ENCODE results near the gene NKIRAS2. TPM values are rescaled to one million over a fixed set of nuclear protein-coding genes. Genes with fewer than 3 reads are reported as not detected.
A peak's percentile ranks its signal among the peaks of the same experiment; 100 is the strongest.

The NKIRAS2 gene
- total and polyA plus RNA-seq, 2 of the 13 experiments (the other 11 are each of a cell fraction or from before 2014, with no cell fraction given), result 27.9 to 42.0 TPM

GRCh38 chr17:42039794-42040763 is 20.2 kb downstream of the NKIRAS2 start:
- ChIA-PET CTCF (ENCODE audit: low intra/inter-chr PET ratio, low total read pairs) (no interaction called here), POLR2A (interaction anchor here (0.8 to 1.4 kb wide), 2 partner anchors 11 to 16 kb away, joined by 3 to 4 read pairs; no protein-coding TSS in a partner anchor)
- Histone ChIP-seq H3K4me2 (ENCODE audit: low read depth, low read length) (no peak overlapping the region), H3K9me3 (ENCODE audit: low read length) (no peaks in the 10 kb centered on the region), H3K79me2 (ENCODE audit: insufficient read depth, low read length) (no peaks in the 10 kb centered on the region), H3K27ac (ENCODE audit: extremely low read length, insufficient read depth, low read length) (no peak overlapping the region), H3K9ac (ENCODE audit: insufficient read depth, low read depth, low read length) (no peak overlapping the region), H3K4me3 (replicated peaks in 1 of 3; ENCODE audit: insufficient read depth in 1 of 3, low read depth in 2 of 3, low read length in 3 of 3) (no peak overlapping the region), H3K4me1 (ENCODE audit: insufficient read depth, low read length) (peaks cover 11% of the 10 kb centered on the region; the same call in 1 of the 2 replicates), H2AFZ (ENCODE audit: low read length) (no peak overlapping the region), H4K20me1 (ENCODE audit: insufficient read depth, low read length) (no peaks in the 10 kb centered on the region), H3K27me3 (ENCODE audit: control insufficient read depth in 1 of 2, insufficient read depth in 2 of 2, low read length in 2 of 2) (0 out of 5 replicates have a peak, but pooled peaks cover 0 to 4% of the 10 kb centered on the region in 2 experiments), H3K36me3 (replicated peaks in 1 of 2; ENCODE audit: control insufficient read depth in 1 of 2, insufficient read depth in 2 of 2, low read length in 2 of 2) (no peaks in the 10 kb centered on the region)
- WGBS (ENCODE audit: low lambda C conversion rate), result 90% methylated on average over 47 of the region's 77 CpGs
- DNase-seq (ENCODE audit: low spot score) (no peak), ATAC-seq (peak; percentile 33), FAIRE-seq (no peak)
- no TSS peak for BruUV-seq (replicated peaks)
- intact Hi-C loops (cut with micrococcal nuclease; ENCODE audit: unreplicated experiment) (no loop called here), in situ Hi-C loops (cut with HindIII; ENCODE audit: extremely low pct_ligation_motif_present, low pct_unique_long_range_greater_than_20kb) (no loop called here)
- no peak for TF ChIP-seq ZNF136 (CRISPR knock-in tag; IDR thresholded peaks at IDR 0.05; ENCODE audit: low read depth)
- TF ChIP-seq ZNF382 (CRISPR knock-in tag; IDR thresholded peaks at IDR 0.05; ENCODE audit: borderline replicate concordance), result no peak
- TF ChIP-seq JARID2 (CRISPR knock-in tag; IDR thresholded peaks at IDR 0.05; ENCODE audit: insufficient replicate concordance), result no peak
- TF ChIP-seq, protein P1, sequence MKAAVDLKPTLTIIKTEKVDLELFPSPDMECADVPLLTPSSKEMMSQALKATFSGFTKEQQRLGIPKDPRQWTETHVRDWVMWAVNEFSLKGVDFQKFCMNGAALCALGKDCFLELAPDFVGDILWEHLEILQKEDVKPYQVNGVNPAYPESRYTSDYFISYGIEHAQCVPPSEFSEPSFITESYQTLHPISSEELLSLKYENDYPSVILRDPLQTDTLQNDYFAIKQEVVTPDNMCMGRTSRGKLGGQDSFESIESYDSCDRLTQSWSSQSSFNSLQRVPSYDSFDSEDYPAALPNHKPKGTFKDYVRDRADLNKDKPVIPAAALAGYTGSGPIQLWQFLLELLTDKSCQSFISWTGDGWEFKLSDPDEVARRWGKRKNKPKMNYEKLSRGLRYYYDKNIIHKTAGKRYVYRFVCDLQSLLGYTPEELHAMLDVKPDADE (CRISPR knock-in tag; IDR thresholded peaks at IDR 0.05), result no peak
- TF ChIP-seq ZNF331 (CRISPR knock-in tag; IDR thresholded peaks at IDR 0.05), result no peak
- TF ChIP-seq HNF4A (CRISPR knock-in tag; IDR thresholded peaks at IDR 0.05), result no peak
- TF ChIP-seq XBP1 (CRISPR knock-in tag; IDR thresholded peaks at IDR 0.05), result no peak
- no peak for TF ChIP-seq ZNF609 (CRISPR knock-in tag; IDR thresholded peaks at IDR 0.05; ENCODE audit: borderline replicate concordance)
- no peak for TF ChIP-seq SMAD1 (CRISPR knock-in tag; IDR thresholded peaks at IDR 0.05; ENCODE audit: borderline replicate concordance, low read depth)
- TF ChIP-seq HDAC2 (CRISPR knock-in tag; IDR thresholded peaks at IDR 0.05), result no peak
- TF ChIP-seq ZSCAN9 (CRISPR knock-in tag; IDR thresholded peaks at IDR 0.05; ENCODE audit: borderline replicate concordance), result no peak
- TF ChIP-seq ZNF484 (CRISPR knock-in tag; IDR thresholded peaks at IDR 0.05; ENCODE audit: borderline replicate concordance, low read depth), result no peak
- TF ChIP-seq MTERF4 (CRISPR knock-in tag; IDR thresholded peaks at IDR 0.05), result no peak
- no peak for TF ChIP-seq RNF2 (conservative IDR thresholded peaks at IDR 0.05; ENCODE audit: low read depth)
- TF ChIP-seq CCAR2 (optimal IDR thresholded peaks at IDR 0.05; ENCODE audit: low read depth, low read length), result no peak
- TF ChIP-seq IKZF1 (IDR thresholded peaks at IDR 0.05), result no peak

Data from HepG2 (cell line).